K562 (cell line): ENCODE results near the gene RNF181. TPM values are rescaled to one million over a fixed set of nuclear protein-coding genes. Genes with fewer than 3 reads are reported as not detected.
A peak's percentile ranks its signal among the peaks of the same experiment; 100 is the strongest.

Source experiments
- ATAC-seq: fragments of 200-7000 bp; cut with Tn5 transposase; 3 replicates; pipeline ENCODE4 v1.9.1; 2020; ENCODE audit warnings: moderate library complexity
- BruUV-seq: library from RNA; stranded (reverse); fragments of 400-500 nt; replicated peaks from 2 replicates; lab custom pipeline; 2021; lab: Mats Ljungman, UMichigan
- CTCF ChIA-PET: fragments of 300-600 bp; formaldehyde crosslinking; extraction: SDS; loops from one replicate; lab custom pipeline; 2021; ENCODE audit warnings: low intra/inter-chr PET ratio; lab: Yijun Ruan, JAX
- POLR2A ChIA-PET: fragments of 300-600, 350-650 bp; sonication (Branson Sonifier 250); formaldehyde crosslinking; extraction: SDS; loops from one replicate; lab custom pipeline; 2021; ENCODE audit warnings: antibody characterized with exemption, inconsistent platforms; lab: Yijun Ruan, JAX
- DNase-seq, 4 experiments: peaks; one replicate each; pipeline versions ENCODE4 v3.0.0 to v3.0.0-alpha.2; 2011 to 2018; ENCODE audit warnings: low spot score in 3 of 4, mixed read lengths in 3 of 4; ENCODE audit errors: extremely low read depth in 1 of 4
- FAIRE-seq: peaks from 2 replicates; lab custom pipeline; 2011; peaks lifted over from hg19 to GRCh38; lab: Jason Lieb, UNC
- H2AFZ ChIP-seq: 2 replicates; pipeline ENCODE4 v1.6.0; 2011; ENCODE audit warnings: low read depth, low read length, control low read depth, inconsistent platforms
- H3K27ac ChIP-seq: fragments of 200-600 bp; 3 replicates; pipeline ENCODE4 v1.8.0; 2011; ENCODE audit warnings: low read depth, mild to moderate bottlenecking, control low read depth, inconsistent platforms, low read length, moderate library complexity, mixed read lengths; ENCODE audit errors: extremely low read depth
- H3K27me3 ChIP-seq, 2 experiments: fragments of 300-600 bp in 1 of 2; 2 replicates in 1 of 2; 3 replicates in 1 of 2; pipeline versions ENCODE4 v1.6.0 to v1.8.0; 2011; ENCODE audit warnings: inconsistent platforms in 2 of 2, low read length in 2 of 2, mild to moderate bottlenecking in 1 of 2, mixed read lengths in 1 of 2, moderate library complexity in 1 of 2; ENCODE audit not compliant: control insufficient read depth in 2 of 2, insufficient read depth in 2 of 2
- H3K36me3 ChIP-seq: fragments of 300-600 bp; 3 replicates; pipeline ENCODE4 v1.8.0; 2011; ENCODE audit warnings: mild to moderate bottlenecking, low read length, inconsistent platforms; ENCODE audit not compliant: control insufficient read depth, insufficient read depth
- H3K4me1 ChIP-seq, 2 experiments: fragments of 200-600 bp in 1 of 2; replicated peaks in 1 of 2; 2 replicates in 1 of 2; 3 replicates in 1 of 2; pipeline versions ENCODE4 v1.5.1 to v1.8.0; 2011; ENCODE audit warnings: inconsistent platforms in 2 of 2, low read length in 2 of 2, mild to moderate bottlenecking in 1 of 2, mixed read lengths in 1 of 2, moderate library complexity in 1 of 2; ENCODE audit not compliant: control insufficient read depth in 2 of 2, insufficient read depth in 2 of 2
- H3K4me2 ChIP-seq: 2 replicates; pipeline ENCODE4 v1.6.1; 2011; ENCODE audit warnings: low read length, control low read depth, inconsistent platforms, mixed read lengths; ENCODE audit not compliant: insufficient read depth
- H3K4me3 ChIP-seq: fragments of 200-600 bp; sonication (generic), shearing (Covaris generic); 2 replicates; pipeline ENCODE4 v1.5.1; 2016; ENCODE audit warnings: control low read depth, inconsistent platforms
- H3K79me2 ChIP-seq: fragments of 200-600 bp; 3 replicates; pipeline ENCODE4 v1.8.0; 2011; ENCODE audit warnings: low read length, inconsistent platforms; ENCODE audit not compliant: control insufficient read depth, insufficient read depth
- H3K9ac ChIP-seq, 2 experiments: 2 replicates each; pipeline versions ENCODE4 v1.6.0 to v1.6.1; 2011; ENCODE audit warnings: low read depth in 2 of 2, low read length in 2 of 2, control low read depth in 1 of 2, inconsistent platforms in 1 of 2, mild to moderate bottlenecking in 1 of 2, mixed read lengths in 1 of 2; ENCODE audit not compliant: insufficient read depth in 1 of 2
- H3K9me1 ChIP-seq: one replicate; pipeline ENCODE4 v1.6.0; 2011; ENCODE audit warnings: inconsistent platforms, mild to moderate bottlenecking, low read length, moderate library complexity; ENCODE audit not compliant: control insufficient read depth, insufficient read depth
- H3K9me3 ChIP-seq: replicated peaks from 2 replicates; pipeline ENCODE4 v1.5.1; 2011; ENCODE audit warnings: low read depth, low read length, inconsistent platforms; ENCODE audit not compliant: control insufficient read depth, insufficient read depth
- H4K20me1 ChIP-seq: replicated peaks from 2 replicates; pipeline ENCODE4 v1.6.1; 2011; ENCODE audit warnings: low read length, inconsistent platforms, mixed read lengths; ENCODE audit not compliant: control insufficient read depth, insufficient read depth
- CBX8 ChIP-seq: fragments of 200-600 bp; sonication (generic); IDR thresholded peaks from 2 replicates; pipeline ENCODE4 v1.6.1; 2012; ENCODE audit warnings: borderline replicate concordance, mixed run types, low read depth, mild to moderate bottlenecking, moderate library complexity, mixed read lengths, low read length, control low read depth, inconsistent platforms; ENCODE audit not compliant: poor library complexity, severe bottlenecking; ENCODE audit errors: extremely low read depth
- CEBPG ChIP-seq, 3 experiments: fragments of 200-800 bp in 1 of 3; sonication (Bioruptor generic) in 1 of 3; sonication (generic) in 1 of 3; formaldehyde crosslinking in 1 of 3; IDR thresholded peaks in 2 of 3; conservative IDR thresholded peaks in 1 of 3; 2 replicates each; pipeline versions ENCODE4 v1.6.1 to v1.8.0; 2016 to 2022; ENCODE audit warnings: missing compliant biosample characterization in 2 of 3, missing genetic modification characterization in 2 of 3, mild to moderate bottlenecking in 1 of 3, missing genetic modification reagents in 1 of 3
- EHMT2 ChIP-seq: fragments of 450-650 bp; IDR thresholded peaks from 2 replicates; pipeline ENCODE4 v1.6.1; 2018; ENCODE audit warnings: antibody characterized with exemption
- ELF1 ChIP-seq: fragments of 200-800 bp; sonication (Bioruptor generic); IDR thresholded peaks from 2 replicates; pipeline ENCODE4 v1.6.1; 2016; ENCODE audit warnings: missing genetic modification characterization, missing compliant biosample characterization
- FOXK2 ChIP-seq, 2 experiments: fragments of 450-650 bp; IDR thresholded peaks in 1 of 2; conservative IDR thresholded peaks in 1 of 2; 2 replicates each; pipeline ENCODE4 v1.6.1; 2016; ENCODE audit warnings: low read depth in 2 of 2, mild to moderate bottlenecking in 1 of 2
- JUN ChIP-seq, 2 experiments: sonication (generic) in 1 of 2; formaldehyde crosslinking in 1 of 2; IDR thresholded peaks; 2 replicates each; pipeline versions ENCODE4 v1.6.1 to v1.8.0; 2012 to 2022; ENCODE audit warnings: borderline replicate concordance in 2 of 2, mild to moderate bottlenecking in 2 of 2, improper control_type of control experiment in 1 of 2, low read depth in 1 of 2, low read length in 1 of 2, missing genetic modification reagents in 1 of 2
- JUND ChIP-seq, 2 experiments: IDR thresholded peaks; 2 replicates in 1 of 2; 3 replicates in 1 of 2; pipeline ENCODE4 v1.6.1; 2011; ENCODE audit warnings: borderline replicate concordance in 2 of 2, low read depth in 2 of 2, low read length in 2 of 2, improper control_type of control experiment in 1 of 2, missing biosample characterization in 1 of 2, missing genetic modification characterization in 1 of 2, missing genetic modification reagents in 1 of 2
- MAX ChIP-seq: sonication (generic); formaldehyde crosslinking; IDR thresholded peaks from 2 replicates; pipeline ENCODE4 v1.9.0; 2022; ENCODE audit warnings: mild to moderate bottlenecking, missing genetic modification reagents
- MYNN ChIP-seq, 2 experiments: sonication (generic); formaldehyde crosslinking in 1 of 2; IDR thresholded peaks; 2 replicates each; pipeline versions ENCODE4 v1.5.0 to v1.6.1; 2016 to 2020; ENCODE audit warnings: antibody characterized with exemption in 1 of 2, missing genetic modification reagents in 1 of 2
- NCOA1 ChIP-seq: fragments of 450-650 bp; IDR thresholded peaks from 2 replicates; pipeline ENCODE4 v1.6.1; 2016; ENCODE audit warnings: low read depth
- RFX7 ChIP-seq: fragments of 250-450 bp; sonication (Bioruptor Pico); IDR thresholded peaks from 2 replicates; pipeline ENCODE4 v1.5.1; 2021; ENCODE audit warnings: mild to moderate bottlenecking
- XRCC4 ChIP-seq: IDR thresholded peaks from one replicate; pipeline ENCODE4 v1.6.1; 2011; ENCODE audit not compliant: insufficient read depth, insufficient read length; ENCODE audit errors: extremely low read depth
- WGBS: fragments of 100-300 bp; shearing (Covaris generic); methylation state at CpG from one replicate; pipeline ENCODE4 v1.1.6; 2016; ENCODE audit warnings: low coverage, mixed read lengths; ENCODE audit not compliant: insufficient coverage; ENCODE audit errors: missing lambda C conversion rate; 5-methylcytosine and 5-hydroxymethylcytosine counted together
- in situ Hi-C: fragments of 300-500 bp; cut with MboI; formaldehyde crosslinking; loops from 4 replicates; pipeline ENCODE4 v1.15.0; 2018; ENCODE audit warnings: inconsistent platforms, mixed read lengths
- intact Hi-C: fragments of 100-400 bp; cut with micrococcal nuclease; formaldehyde crosslinking; loops from 2 replicates; pipeline ENCODE4 v1.14.2; 2022
- polyA plus RNA-seq, 8 experiments: library from polyadenylated mRNA; depleted of rRNA in 4 of 8; stranded (reverse) in 5 of 8; unstranded in 3 of 8; fragments of >200 nt; fragmentation: Nextera tagmentation in 2 of 8; fragmentation: Illumina TruSeq in 1 of 8; extraction: Ambion mirVana in 2 of 8; extraction: Trizol in 1 of 8; gene quantifications; 2 replicates each; pipeline versions ENCODE4 v1.2.1 to v1.2.3, GENCODE V29; 2011 to 2014; ENCODE audit warnings: inconsistent platforms in 1 of 8, missing spikeins in 1 of 8
- total RNA-seq, 7 experiments: library from RNA; depleted of rRNA in 6 of 7; stranded (reverse); fragments of >200 nt in 6 of 7; fragmentation: Illumina TruSeq in 2 of 7; extraction: Trizol in 2 of 7; gene quantifications; 2 replicates each; pipeline versions ENCODE4 v1.2.1 to v1.2.3, GENCODE V29; 2011 to 2021; ENCODE audit warnings: low replicate concordance in 1 of 7
- TF ChIP-seq, protein P1 (sequence below), 3 experiments: fragments of 200-800 bp in 1 of 3; sonication (Bioruptor generic) in 1 of 3; sonication (generic) in 1 of 3; formaldehyde crosslinking in 1 of 3; IDR thresholded peaks; 2 replicates each; pipeline versions ENCODE4 v1.6.1 to v1.8.0; 2016 to 2022; ENCODE audit warnings: mild to moderate bottlenecking in 2 of 3, missing compliant biosample characterization in 2 of 3, missing genetic modification characterization in 2 of 3, missing genetic modification reagents in 1 of 3
- TF ChIP-seq, protein P2 (sequence below): fragments of 450-650 bp; formaldehyde crosslinking; IDR thresholded peaks from 2 replicates; pipeline ENCODE4 v1.4.0; 2020; ENCODE audit warnings: mild to moderate bottlenecking, mixed read lengths
- TF ChIP-seq, protein P3 (sequence below), 2 experiments: fragments of 450-650 bp in 1 of 2; sonication (generic) in 1 of 2; formaldehyde crosslinking in 1 of 2; IDR thresholded peaks in 1 of 2; conservative IDR thresholded peaks in 1 of 2; 2 replicates each; pipeline versions ENCODE4 v1.6.1 to v1.8.1; 2016 to 2023; ENCODE audit warnings: mild to moderate bottlenecking in 2 of 2, moderate library complexity in 2 of 2, inconsistent platforms in 1 of 2, missing genetic modification reagents in 1 of 2

RNF181 gene
- total and polyA plus RNA-seq, 9 of the 15 experiments (the other 6 are each of a cell fraction or from before 2014, with no cell fraction given): 139 to 492 (median 253) TPM

- Histone ChIP-seq H3K4me3 (no peak overlapping the region), H3K27ac (peak overlapping the region; percentile 81), H3K27me3 (no peaks in the 10 kb centered on the region), H4K20me1 (no peaks in the 10 kb centered on the region), H3K4me1 (peaks cover 34 to 45% of the 10 kb centered on the region in 2 experiments), H3K79me2 (no peaks in the 10 kb centered on the region; the same call in 2 of the 3 replicates), H3K4me2 (peak overlapping the region; percentile 58), H3K9ac (peak overlapping the region; percentile 56 to 74; a peak in 2 of 4 replicates), H2AFZ (no peak overlapping the region), H3K9me3 (no peaks in the 10 kb centered on the region), H3K9me1 (peaks cover 11% of the 10 kb centered on the region), H3K36me3 (peaks cover 36% of the 10 kb centered on the region; the same call in 2 of the 3 replicates)
- no TSS peak for BruUV-seq
- ATAC-seq (no peak), FAIRE-seq (no peak), DNase-seq (peak in 1 of 4 experiments; percentile 34)
- ChIA-PET POLR2A (interaction anchor here (0.6 to 4.0 kb wide), 5 partner anchors 7 to 39 kb away, joined by 3 to 14 read pairs (median 4); partner anchors contain the start of gene RNF181), CTCF (no interaction called here)
- in situ Hi-C loops (no loop called here), intact Hi-C loops (no loop called here)
- WGBS: 56% methylated on average over 1 of the region's 1 CpG
- TF ChIP-seq ELF1: no peak
- TF ChIP-seq CEBPG (CRISPR knock-in tag; IDR thresholded peaks at IDR 0.05): no peak
- TF ChIP-seq CEBPG (tag; conservative IDR thresholded peaks at IDR 0.05 in 1 of 2, IDR thresholded peaks at IDR 0.05 in 1 of 2): no peak
- TF ChIP-seq EHMT2: peak; percentile 42; the same call in 1 of the 2 replicates
- peak; percentile 61; the same call in 1 of the 2 replicates for TF ChIP-seq JUN (IDR thresholded peaks at IDR 0.05; ENCODE audit: borderline replicate concordance, low read depth, low read length)
- TF ChIP-seq JUN (CRISPR knock-in tag; IDR thresholded peaks at IDR 0.05; ENCODE audit: borderline replicate concordance): no peak
- TF ChIP-seq, protein P1, sequence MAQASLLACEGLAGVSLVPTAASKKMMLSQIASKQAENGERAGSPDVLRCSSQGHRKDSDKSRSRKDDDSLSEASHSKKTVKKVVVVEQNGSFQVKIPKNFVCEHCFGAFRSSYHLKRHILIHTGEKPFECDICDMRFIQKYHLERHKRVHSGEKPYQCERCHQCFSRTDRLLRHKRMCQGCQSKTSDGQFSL (CRISPR knock-in tag; IDR thresholded peaks at IDR 0.05): no peak
- TF ChIP-seq, protein P1 (tag; IDR thresholded peaks at IDR 0.05): no peak
- no peak for TF ChIP-seq MAX (CRISPR knock-in tag)
- no peak for TF ChIP-seq RFX7
- peak in 1 of 2 experiments; percentile 49; a peak in 2 of 4 replicates for TF ChIP-seq FOXK2 (conservative IDR thresholded peaks at IDR 0.05 in 1 of 2, IDR thresholded peaks at IDR 0.05 in 1 of 2; ENCODE audit: low read depth in 2 of 2)
- TF ChIP-seq XRCC4: no peak
- TF ChIP-seq, protein P2, sequence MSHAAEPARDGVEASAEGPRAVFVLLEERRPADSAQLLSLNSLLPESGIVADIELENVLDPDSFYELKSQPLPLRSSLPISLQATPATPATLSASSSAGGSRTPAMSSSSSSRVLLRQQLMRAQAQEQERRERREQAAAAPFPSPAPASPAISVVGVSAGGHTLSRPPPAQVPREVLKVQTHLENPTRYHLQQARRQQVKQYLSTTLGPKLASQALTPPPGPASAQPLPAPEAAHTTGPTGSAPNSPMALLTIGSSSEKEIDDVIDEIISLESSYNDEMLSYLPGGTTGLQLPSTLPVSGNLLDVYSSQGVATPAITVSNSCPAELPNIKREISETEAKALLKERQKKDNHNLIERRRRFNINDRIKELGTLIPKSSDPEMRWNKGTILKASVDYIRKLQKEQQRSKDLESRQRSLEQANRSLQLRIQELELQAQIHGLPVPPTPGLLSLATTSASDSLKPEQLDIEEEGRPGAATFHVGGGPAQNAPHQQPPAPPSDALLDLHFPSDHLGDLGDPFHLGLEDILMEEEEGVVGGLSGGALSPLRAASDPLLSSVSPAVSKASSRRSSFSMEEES: no peak
- TF ChIP-seq, protein P3, sequence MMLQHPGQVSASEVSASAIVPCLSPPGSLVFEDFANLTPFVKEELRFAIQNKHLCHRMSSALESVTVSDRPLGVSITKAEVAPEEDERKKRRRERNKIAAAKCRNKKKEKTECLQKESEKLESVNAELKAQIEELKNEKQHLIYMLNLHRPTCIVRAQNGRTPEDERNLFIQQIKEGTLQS (IDR thresholded peaks at IDR 0.05): peak; percentile 29
- TF ChIP-seq, protein P3 (CRISPR knock-in tag; conservative IDR thresholded peaks at IDR 0.05): no peak
- TF ChIP-seq MYNN (IDR thresholded peaks at IDR 0.05): no peak
- no peak for TF ChIP-seq MYNN (CRISPR knock-in tag; IDR thresholded peaks at IDR 0.05)
- TF ChIP-seq CBX8: no peak
- no peak for TF ChIP-seq NCOA1
- TF ChIP-seq JUND (IDR thresholded peaks at IDR 0.05; ENCODE audit: borderline replicate concordance, low read depth, low read length): peak; percentile 88
- peak; percentile 54; the same call in 1 of the 3 replicates for TF ChIP-seq JUND (tag; IDR thresholded peaks at IDR 0.05; ENCODE audit: borderline replicate concordance, low read depth, low read length)
Measured at GRCh38 chr2:85585781-85586105, 9.8 kb upstream of the RNF181 start.
